OCI-LY3 (cell line): ENCODE measurements around the gene GAS5.

Experiments used
- H2AFZ ChIP-seq: fragments of 200-600, 300-600 bp; shearing (Covaris generic); 2 replicates; pipeline ENCODE4 v1.6.0; 2014; ENCODE audit warnings: antibody characterized with exemption, low read depth, low read length
- H3K27ac ChIP-seq: fragments of 200-600, 300-600 bp; sonication (generic); 2 replicates; pipeline ENCODE4 v1.5.1; 2014; ENCODE audit warnings: mild to moderate bottlenecking, low read length, moderate library complexity, mixed read lengths
- H3K27me3 ChIP-seq: fragments of 200-600, 300-600 bp; sonication (generic); 2 replicates; pipeline ENCODE4 v1.6.1; 2014; ENCODE audit warnings: low read depth, low read length, mixed read lengths
- H3K36me3 ChIP-seq: fragments of 200-600, 300-600 bp; sonication (generic); replicated peaks from 2 replicates; pipeline ENCODE3; 2014; ENCODE audit warnings: low read depth, low read length, mixed read lengths
- H3K4me1 ChIP-seq: fragments of 300-600, 200-600 bp; sonication (generic); 2 replicates; pipeline ENCODE4 v1.6.1; 2014; ENCODE audit warnings: low read length, mixed read lengths
- H3K4me2 ChIP-seq: fragments of 200-600, 300-600 bp; sonication (generic); 2 replicates; pipeline ENCODE4 v1.6.1; 2014; ENCODE audit warnings: low read length, mixed read lengths
- H3K4me3 ChIP-seq: fragments of 300-600, 200-600 bp; sonication (generic); 2 replicates; pipeline ENCODE4 v1.5.1; 2014; ENCODE audit warnings: antibody characterized with exemption, mild to moderate bottlenecking, low read length, moderate library complexity
- H3K79me2 ChIP-seq: fragments of 300-600, 200-600 bp; shearing (Covaris generic); 2 replicates; pipeline ENCODE4 v1.6.1; 2014; ENCODE audit warnings: mild to moderate bottlenecking, low read length, mixed read lengths
- H3K9ac ChIP-seq: fragments of 300-600, 200-600 bp; shearing (Covaris generic); 2 replicates; pipeline ENCODE4 v1.6.0; 2014; ENCODE audit warnings: mild to moderate bottlenecking, low read length, moderate library complexity
- H3K9me3 ChIP-seq: fragments of 200-600, 300-600 bp; shearing (Covaris generic); 2 replicates; pipeline ENCODE4 v1.6.1; 2014; ENCODE audit warnings: low read length, mixed read lengths; ENCODE audit not compliant: insufficient read depth
- H4K20me1 ChIP-seq: fragments of 200-600, 300-600 bp; sonication (generic); 2 replicates; pipeline ENCODE4 v1.6.1; 2016; ENCODE audit warnings: low read length, mixed read lengths; ENCODE audit not compliant: insufficient read depth
- CTCF ChIP-seq: fragments of 200-600, 300-600 bp; sonication (generic); IDR thresholded peaks from 2 replicates; pipeline ENCODE4 v1.5.1; 2014; ENCODE audit warnings: antibody characterized with exemption, low read length, low read depth
- EZH2phosphoT487 ChIP-seq: fragments of 200-600 bp; shearing (Covaris generic); IDR thresholded peaks from 2 replicates; pipeline ENCODE4 v1.6.1; 2018; ENCODE audit warnings: antibody characterized with exemption, mixed run types, low read depth

Gene GAS5

GRCh38 chr1:173870252-173871075, 2.7 kb upstream of the GAS5 start:
- peaks cover 29% of the 10 kb centered on the region for H3K36me3 ChIP-seq
- H3K27ac ChIP-seq: peak overlapping the region; percentile 84
- no peaks in the 10 kb centered on the region for H3K9me3 ChIP-seq
- no peaks in the 10 kb centered on the region for H3K27me3 ChIP-seq
- H3K79me2 ChIP-seq: peaks cover 27% of the 10 kb centered on the region
- peaks cover 15% of the 10 kb centered on the region for H4K20me1 ChIP-seq
- H2AFZ ChIP-seq: peak overlapping the region; percentile 49
- TF ChIP-seq EZH2phosphoT487 (no peak), CTCF (no peak)
- H3K4me3 ChIP-seq: peak overlapping the region; percentile 90
- H3K9ac ChIP-seq: peak overlapping the region; percentile 86
- peak overlapping the region; percentile 74 for H3K4me2 ChIP-seq
- H3K4me1 ChIP-seq: peaks cover 38% of the 10 kb centered on the region

DNA sequence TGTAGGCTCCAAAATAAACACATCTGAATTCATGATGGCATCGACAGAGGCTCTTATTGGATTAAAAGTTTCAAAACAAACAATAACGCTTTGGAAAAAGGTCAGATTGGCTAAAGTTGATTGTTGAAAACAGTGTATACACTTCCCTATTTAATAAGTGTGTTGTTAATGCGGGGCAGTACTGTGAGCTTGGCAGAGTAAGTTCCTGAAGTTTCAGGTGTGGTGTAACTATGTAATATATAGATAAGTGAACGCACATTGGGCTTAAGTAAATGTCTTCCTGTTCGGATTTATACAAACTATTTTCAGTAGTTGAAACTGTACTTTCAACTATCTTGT, 1.2 kb upstream of the GAS5 start:
- Histone ChIP-seq H3K4me1 (peaks cover 53% of the 10 kb centered on the region), H3K36me3 (peaks cover 41% of the 10 kb centered on the region), H2AFZ (peak overlapping the region; percentile 49; the same call in 1 of the 2 replicates)

DNA sequence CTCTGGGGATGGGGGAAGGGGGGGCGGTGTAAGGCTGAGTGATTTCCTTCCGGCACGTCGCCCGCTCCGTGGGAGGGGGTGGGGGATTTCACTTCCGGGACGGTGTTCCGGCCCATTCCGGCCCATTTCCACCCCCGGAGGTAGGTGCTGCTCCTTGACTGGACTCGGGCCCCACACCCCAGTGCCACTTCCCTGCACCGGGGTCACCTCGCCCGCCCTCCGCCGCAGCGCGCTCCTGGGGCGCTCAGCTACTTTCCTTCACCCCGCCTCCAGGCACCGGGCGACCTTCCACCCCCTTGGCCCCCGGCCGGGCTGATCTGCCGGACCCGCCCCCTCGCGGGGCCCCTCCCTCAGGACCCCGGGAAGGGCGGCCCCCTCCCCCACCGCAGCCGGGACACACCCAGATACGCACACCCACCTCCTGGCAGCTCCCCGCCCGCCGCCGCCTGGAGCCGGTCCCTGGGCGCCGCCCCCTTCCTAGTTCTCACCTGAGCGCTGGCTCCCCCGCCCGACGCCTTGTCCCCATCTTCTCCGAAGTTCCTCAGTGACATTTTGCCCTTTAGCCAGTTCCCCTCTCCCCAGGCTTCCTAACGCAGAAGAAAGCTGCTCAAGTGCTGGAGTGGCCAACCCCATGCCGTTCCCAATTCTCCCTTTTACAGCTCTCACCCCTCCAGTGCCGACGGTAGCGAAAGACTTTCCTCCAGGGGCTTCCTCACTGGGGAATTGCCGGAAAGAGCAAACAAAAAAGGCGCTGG, 654 bp upstream of the GAS5 start, which contains the start of gene ZBTB37:
ZBTB37 (plus strand) TSS at position 115 of the 755 bp plus-strand sequence. CDS start 1,846 bp downstream, outside the sequence.
- TF ChIP-seq CTCF: peak; percentile 30; the same call in 1 of the 2 replicates
- TF ChIP-seq EZH2phosphoT487: no peak
- Histone ChIP-seq H3K4me2 (peak within 1 kb of the TSS; percentile 95), H3K9ac (peak within 1 kb of the TSS; percentile 90), H3K27ac (peak within 1 kb of the TSS; percentile 84), H3K9me3 (no peaks in the 10 kb centered on the region), H3K79me2 (peaks cover 37% of the 10 kb centered on the region), H3K4me3 (peak within 1 kb of the TSS; percentile 90), H4K20me1 (peaks cover 36% of the 10 kb centered on the region), H3K4me1 (peaks cover 55% of the 10 kb centered on the region), H3K36me3 (peaks cover 47% of the 10 kb centered on the region), H3K27me3 (no peaks in the 10 kb centered on the region), H2AFZ (peak within 1 kb of the TSS; percentile 49; the same call in 1 of the 2 replicates)

More for the DNA sequence above, 1.2 kb upstream of the GAS5 start:
- no peaks in the 10 kb centered on the region for H3K27me3 ChIP-seq
- H3K79me2 ChIP-seq: peaks cover 37% of the 10 kb centered on the region
- peak overlapping the region; percentile 84 for H3K27ac ChIP-seq
- peak overlapping the region; percentile 86 for H3K9ac ChIP-seq
- H3K4me3 ChIP-seq: peak overlapping the region; percentile 90
- no peaks in the 10 kb centered on the region for H3K9me3 ChIP-seq
- peak overlapping the region; percentile 74 for H3K4me2 ChIP-seq
- TF ChIP-seq CTCF (no peak), EZH2phosphoT487 (no peak)
- peaks cover 30% of the 10 kb centered on the region for H4K20me1 ChIP-seq
